ENCODE data around the gene METAP1D.

DNA sequence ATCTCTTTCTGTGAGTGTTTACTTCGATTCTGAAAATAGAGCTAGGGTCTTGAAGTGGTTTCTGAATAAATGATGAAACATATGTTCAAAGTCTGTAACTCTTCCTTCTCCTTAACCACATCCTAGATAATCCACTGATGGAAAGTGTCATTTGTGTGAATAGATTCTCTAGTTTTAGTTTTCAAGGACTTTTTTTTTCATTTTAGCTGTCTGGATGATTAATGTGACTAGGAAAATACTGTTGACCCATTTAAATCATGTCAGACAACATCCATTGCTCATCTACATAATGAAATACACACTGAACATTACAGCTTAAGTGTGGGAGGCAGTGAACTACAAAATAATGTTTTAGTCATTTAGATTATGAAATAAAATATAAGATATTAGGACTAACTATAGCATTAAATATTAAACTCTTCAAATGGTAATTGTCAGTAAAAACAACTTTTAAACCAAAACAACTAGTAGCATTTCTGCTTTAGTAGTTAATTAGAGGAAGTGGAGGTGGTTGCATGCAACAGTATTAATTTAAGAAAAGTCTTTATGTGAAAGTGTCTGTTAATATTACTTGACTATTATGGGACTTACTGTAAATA lies 46.4 kb downstream of the METAP1D start:
- TF ChIP-seq POLR2A (IDR thresholded peaks at IDR 0.05; ENCODE audit: low read length) (no peak), GATA1 (IDR thresholded peaks at IDR 0.05; ENCODE audit: low read depth, low read length) (no peak)
